ENCODE data around the gene B3GNT2. TPM values are rescaled to one million over a fixed set of nuclear protein-coding genes. Genes with fewer than 3 reads are reported as not detected.

The B3GNT2 gene
- total and polyA plus RNA-seq, 9 donors, result 6.7 to 20.6 (median 11.2) TPM

DNA sequence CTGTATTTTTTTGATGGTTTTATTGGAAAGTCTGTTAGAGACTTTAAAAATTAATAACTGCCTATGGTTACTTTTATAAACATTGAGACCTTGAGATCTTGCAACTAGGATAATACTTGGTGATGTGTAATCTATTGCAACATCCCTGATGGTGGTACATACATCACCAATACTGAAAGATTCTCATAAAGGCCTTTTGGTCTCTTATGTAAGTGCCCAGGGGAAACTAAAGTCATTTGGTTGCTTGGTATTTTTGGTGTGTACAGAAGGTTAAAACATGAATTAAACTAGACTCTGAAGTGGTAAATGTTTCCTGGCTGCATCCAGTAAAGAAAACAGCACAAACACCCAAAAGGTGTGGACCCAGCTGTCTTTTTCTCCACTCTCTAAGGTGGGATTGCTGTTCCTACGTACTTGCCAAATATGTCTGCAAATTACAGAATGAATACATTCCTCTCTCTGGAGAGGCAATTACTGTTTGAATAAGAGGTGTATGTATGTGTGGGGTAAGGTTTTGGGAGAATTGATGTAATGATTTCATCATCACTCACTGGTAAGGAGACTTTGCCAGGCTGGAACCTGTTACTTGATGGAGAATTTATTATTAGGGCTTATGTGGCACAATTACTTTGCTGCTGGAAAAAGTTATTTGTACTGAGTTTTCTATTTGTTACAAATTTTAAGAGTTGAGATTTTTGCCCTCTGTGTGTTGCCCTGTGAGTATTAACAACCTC, 3.6 kb downstream of the B3GNT2 start:
- Histone ChIP-seq H3K4me3 (no peak overlapping the region), H3K27me3 (no peaks in the 10 kb centered on the region), H3K4me1 (ENCODE audit: insufficient read depth) (peaks cover 7% of the 10 kb centered on the region), H3K36me3 (no peaks in the 10 kb centered on the region), H3K27ac (no peak overlapping the region), H3K9me3 (no peaks in the 10 kb centered on the region)
- TF ChIP-seq, protein P1, sequence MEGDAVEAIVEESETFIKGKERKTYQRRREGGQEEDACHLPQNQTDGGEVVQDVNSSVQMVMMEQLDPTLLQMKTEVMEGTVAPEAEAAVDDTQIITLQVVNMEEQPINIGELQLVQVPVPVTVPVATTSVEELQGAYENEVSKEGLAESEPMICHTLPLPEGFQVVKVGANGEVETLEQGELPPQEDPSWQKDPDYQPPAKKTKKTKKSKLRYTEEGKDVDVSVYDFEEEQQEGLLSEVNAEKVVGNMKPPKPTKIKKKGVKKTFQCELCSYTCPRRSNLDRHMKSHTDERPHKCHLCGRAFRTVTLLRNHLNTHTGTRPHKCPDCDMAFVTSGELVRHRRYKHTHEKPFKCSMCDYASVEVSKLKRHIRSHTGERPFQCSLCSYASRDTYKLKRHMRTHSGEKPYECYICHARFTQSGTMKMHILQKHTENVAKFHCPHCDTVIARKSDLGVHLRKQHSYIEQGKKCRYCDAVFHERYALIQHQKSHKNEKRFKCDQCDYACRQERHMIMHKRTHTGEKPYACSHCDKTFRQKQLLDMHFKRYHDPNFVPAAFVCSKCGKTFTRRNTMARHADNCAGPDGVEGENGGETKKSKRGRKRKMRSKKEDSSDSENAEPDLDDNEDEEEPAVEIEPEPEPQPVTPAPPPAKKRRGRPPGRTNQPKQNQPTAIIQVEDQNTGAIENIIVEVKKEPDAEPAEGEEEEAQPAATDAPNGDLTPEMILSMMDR (IDR thresholded peaks at IDR 0.05), result no peak
- TF ChIP-seq EP300 (IDR thresholded peaks at IDR 0.05) (no peak), POLR2A (IDR thresholded peaks at IDR 0.05) (no peak)
- WGBS, 3 donors, result 86 to 94% (median 89%) methylated on average over 1 of the region's 1 CpG
- no peak for DNase-seq
- intact Hi-C loops (cut with DNase I), result loop anchor here in 2 of 4 donors (5.0 to 10.0 kb wide), 2 partner anchors 213 to 285 kb away; no protein-coding TSS in a partner anchor

DNA sequence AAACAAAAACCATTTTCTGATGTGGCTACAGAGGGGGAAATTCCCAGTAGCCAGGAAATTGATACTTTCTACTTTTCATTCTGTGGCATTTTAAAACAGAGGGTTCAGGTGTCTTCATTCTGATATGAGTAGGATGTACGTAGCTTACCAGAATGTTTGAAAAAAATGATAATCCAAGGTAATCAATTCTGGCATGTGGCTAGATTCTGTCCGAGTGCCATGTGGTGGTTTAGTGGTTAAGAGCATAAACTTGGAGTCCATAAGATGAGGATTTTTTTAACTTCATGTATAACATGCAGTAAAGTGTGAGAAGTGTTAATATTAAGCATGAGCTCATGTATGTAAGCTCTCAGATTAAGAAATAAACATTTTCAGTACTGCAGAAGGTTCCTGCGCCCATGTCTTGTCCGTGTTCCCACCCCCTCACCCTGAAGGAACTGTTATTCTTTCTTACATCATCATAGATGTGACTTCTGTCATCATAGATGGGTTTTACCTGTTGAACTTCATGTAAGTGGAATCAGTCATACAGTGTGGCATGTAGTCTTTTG, 4.5 kb downstream of the B3GNT2 start:
- TF ChIP-seq, protein P1 (IDR thresholded peaks at IDR 0.05), result no peak
- TF ChIP-seq EP300 (IDR thresholded peaks at IDR 0.05), result no peak
- no peak for TF ChIP-seq POLR2A (IDR thresholded peaks at IDR 0.05)
- Histone ChIP-seq H3K4me1 (ENCODE audit: insufficient read depth) (peaks cover 7% of the 10 kb centered on the region), H3K27ac (no peak overlapping the region), H3K4me3 (no peak overlapping the region), H3K9me3 (no peaks in the 10 kb centered on the region), H3K36me3 (no peaks in the 10 kb centered on the region), H3K27me3 (no peaks in the 10 kb centered on the region)
- intact Hi-C loops (cut with DNase I), result no loop called here
- no peak for DNase-seq
- WGBS, 3 donors, result 87 to 92% (median 89%) methylated on average over 4 of the region's 4 CpGs

DNA sequence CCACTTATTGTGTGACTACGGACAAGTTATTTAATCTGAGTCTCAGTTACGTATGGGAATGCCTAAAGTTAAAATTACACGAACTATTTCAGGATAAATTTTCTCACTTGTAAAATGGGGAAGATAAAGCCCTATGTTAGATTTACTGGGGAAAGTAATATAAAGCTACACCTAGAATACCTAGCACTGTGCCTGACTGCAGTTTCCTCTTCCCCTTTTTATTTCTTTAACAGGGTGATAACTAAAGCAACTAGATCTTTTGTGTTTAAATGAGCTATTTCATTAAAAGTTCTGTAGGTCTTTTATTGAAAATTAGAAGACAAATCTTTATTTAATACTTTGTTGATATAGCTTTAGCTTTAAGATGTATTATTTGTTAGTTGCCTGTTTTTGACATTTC, 5.0 kb downstream of the B3GNT2 start:
- Histone ChIP-seq H3K36me3 (no peaks in the 10 kb centered on the region), H3K4me3 (no peak overlapping the region), H3K9me3 (no peaks in the 10 kb centered on the region), H3K4me1 (ENCODE audit: insufficient read depth) (peaks cover 10% of the 10 kb centered on the region), H3K27ac (no peak overlapping the region), H3K27me3 (no peaks in the 10 kb centered on the region)
- TF ChIP-seq POLR2A (IDR thresholded peaks at IDR 0.05) (no peak), EP300 (IDR thresholded peaks at IDR 0.05) (no peak)
- TF ChIP-seq, protein P1 (IDR thresholded peaks at IDR 0.05), result no peak
- no peak for DNase-seq
- intact Hi-C loops (cut with DNase I), result no loop called here
- WGBS, 3 donors, result 85 to 96% (median 91%) methylated on average over 3 of the region's 3 CpGs

DNA sequence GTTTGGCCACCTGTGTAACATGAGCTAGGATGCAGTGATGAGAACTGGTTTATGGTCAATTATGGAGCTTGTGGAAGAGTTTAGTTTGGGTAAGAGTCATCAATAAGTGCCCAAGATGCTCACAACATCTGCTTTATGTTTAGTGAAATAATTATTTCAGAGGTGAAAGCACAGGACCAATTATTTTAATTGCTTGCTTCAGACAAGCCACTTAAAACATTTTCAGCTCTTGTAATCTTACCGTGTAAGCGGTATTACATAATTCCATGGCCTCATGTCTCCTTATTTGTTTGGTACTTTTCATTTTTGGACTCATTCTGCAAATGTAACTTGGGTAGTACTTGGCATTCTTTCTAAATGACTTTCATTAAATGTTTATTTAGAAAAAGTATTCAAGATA, 5.4 kb downstream of the B3GNT2 start:
- no peak for TF ChIP-seq POLR2A (IDR thresholded peaks at IDR 0.05)
- TF ChIP-seq EP300 (IDR thresholded peaks at IDR 0.05), result no peak
- TF ChIP-seq, protein P1 (IDR thresholded peaks at IDR 0.05), result no peak
- Histone ChIP-seq H3K27ac (no peak overlapping the region), H3K27me3 (no peaks in the 10 kb centered on the region), H3K36me3 (no peaks in the 10 kb centered on the region), H3K4me3 (no peak overlapping the region), H3K9me3 (no peaks in the 10 kb centered on the region), H3K4me1 (ENCODE audit: insufficient read depth) (peaks cover 10% of the 10 kb centered on the region)
- WGBS, 3 donors, result 36 to 56% (median 45%) methylated on average over 2 of the region's 2 CpGs
- intact Hi-C loops (cut with DNase I), result no loop called here
- DNase-seq, result no peak

All from ovary (tissue), 9 donors.